Measurements from ENCODE around the gene COL9A1.

Gene COL9A1

DNA sequence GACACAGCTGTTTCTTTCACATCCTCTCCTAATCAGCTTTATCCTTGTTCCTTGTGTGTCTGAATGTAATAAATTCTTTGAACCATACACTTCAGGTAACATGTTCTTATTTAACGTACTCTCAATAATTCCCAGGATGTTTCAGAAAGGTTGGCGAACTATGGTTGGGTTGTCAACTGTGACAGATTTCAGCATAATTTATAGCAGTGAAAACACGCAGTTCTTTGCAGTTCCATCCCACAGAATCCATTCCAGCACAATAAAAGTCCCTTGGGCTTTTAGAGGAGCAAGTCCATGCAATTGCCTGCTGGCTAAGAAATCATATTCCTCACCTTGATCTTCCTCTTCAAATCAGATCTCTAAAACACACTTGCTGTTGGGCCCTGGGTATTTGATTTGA, 119.3 kb downstream of the COL9A1 start:
- Mint-ChIP-seq H3K36me3 (ENCODE audit: low read depth) (no peaks in the 10 kb centered on the region), H3K27ac (no peak overlapping the region), H3K9me3 (no peaks in the 10 kb centered on the region), H3K4me3 (no peak overlapping the region), H3K4me1 (ENCODE audit: low read depth) (no peaks in the 10 kb centered on the region), H3K27me3 (ENCODE audit: low read depth) (no peaks in the 10 kb centered on the region)

DNA sequence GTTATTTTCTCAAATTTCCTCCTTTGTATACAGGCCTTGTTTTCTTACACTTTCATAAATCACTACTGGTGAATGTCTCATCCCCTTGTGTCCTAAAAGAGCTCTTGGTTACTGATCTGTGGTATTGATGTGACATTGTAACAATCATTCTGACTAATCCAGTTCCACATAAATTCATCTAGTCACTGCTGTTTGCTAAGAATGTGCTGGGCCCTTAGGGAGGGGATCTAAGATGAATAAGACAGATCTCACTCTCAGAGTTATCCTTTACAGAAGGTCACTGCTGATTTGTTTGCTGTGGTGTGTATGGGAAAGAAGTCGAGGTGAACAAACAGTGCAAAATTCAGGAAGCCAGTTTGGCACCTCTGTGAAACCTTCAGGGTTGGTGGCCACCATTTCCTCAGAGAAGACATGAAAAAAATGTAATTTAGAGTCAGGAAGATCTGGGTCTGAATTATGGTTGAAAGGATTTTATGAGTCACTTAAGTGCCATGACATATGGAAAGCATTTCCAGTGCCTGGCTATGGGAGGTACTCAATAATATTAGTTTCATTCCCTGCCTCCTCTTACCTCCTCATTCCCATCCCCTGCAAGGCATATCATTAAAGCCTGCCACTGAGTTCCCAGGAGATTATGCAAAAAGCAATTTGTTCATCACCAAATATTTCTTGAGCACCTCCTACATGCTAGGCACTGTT, 121.8 kb downstream of the COL9A1 start:
- H3K36me3 Mint-ChIP-seq (ENCODE audit: low read depth) = no peaks in the 10 kb centered on the region
- no peak overlapping the region for H3K27ac Mint-ChIP-seq
- H3K4me1 Mint-ChIP-seq (ENCODE audit: low read depth) = no peaks in the 10 kb centered on the region
- H3K4me3 Mint-ChIP-seq = no peak overlapping the region
- no peaks in the 10 kb centered on the region for H3K27me3 Mint-ChIP-seq (ENCODE audit: low read depth)
- no peaks in the 10 kb centered on the region for H3K9me3 Mint-ChIP-seq

DNA sequence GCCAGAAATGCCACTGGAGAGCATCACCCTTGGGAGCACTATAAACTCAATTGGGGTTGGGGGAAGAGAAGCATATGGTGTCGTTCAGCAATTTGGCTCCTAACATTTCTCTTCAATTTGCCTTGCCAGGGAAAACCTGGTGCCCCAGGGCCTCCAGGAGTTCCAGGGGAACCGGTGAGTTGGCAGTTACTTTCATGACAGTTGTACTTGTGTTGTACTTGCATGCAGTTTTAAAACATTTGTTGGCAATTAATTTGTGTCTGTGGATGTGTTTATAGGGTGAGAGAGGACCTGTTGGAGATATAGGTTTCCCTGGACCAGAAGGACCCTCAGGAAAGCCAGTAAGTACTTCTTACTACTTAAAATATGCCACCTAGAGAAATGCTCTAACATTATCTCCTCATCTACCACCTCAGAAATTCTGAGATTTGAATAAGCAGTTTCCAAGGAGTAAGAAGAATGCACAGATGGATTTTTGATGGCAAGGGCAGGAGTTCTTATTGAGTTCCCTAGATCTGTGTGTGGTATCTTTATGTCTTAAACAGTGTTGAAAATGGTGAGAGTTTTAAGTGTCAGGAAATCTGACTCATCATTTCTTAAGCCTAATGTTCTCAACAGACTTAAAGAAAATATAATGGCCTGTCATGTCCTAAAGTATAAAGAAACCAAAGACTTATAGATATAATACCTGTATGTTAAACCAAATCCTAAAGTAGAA, 122.5 kb downstream of the COL9A1 start:
- H3K4me1 Mint-ChIP-seq (ENCODE audit: low read depth) = no peaks in the 10 kb centered on the region
- H3K36me3 Mint-ChIP-seq (ENCODE audit: low read depth) = no peaks in the 10 kb centered on the region
- H3K27me3 Mint-ChIP-seq (ENCODE audit: low read depth) = no peaks in the 10 kb centered on the region
- H3K27ac Mint-ChIP-seq = no peak overlapping the region
- no peak overlapping the region for H3K4me3 Mint-ChIP-seq
- no peaks in the 10 kb centered on the region for H3K9me3 Mint-ChIP-seq

DNA sequence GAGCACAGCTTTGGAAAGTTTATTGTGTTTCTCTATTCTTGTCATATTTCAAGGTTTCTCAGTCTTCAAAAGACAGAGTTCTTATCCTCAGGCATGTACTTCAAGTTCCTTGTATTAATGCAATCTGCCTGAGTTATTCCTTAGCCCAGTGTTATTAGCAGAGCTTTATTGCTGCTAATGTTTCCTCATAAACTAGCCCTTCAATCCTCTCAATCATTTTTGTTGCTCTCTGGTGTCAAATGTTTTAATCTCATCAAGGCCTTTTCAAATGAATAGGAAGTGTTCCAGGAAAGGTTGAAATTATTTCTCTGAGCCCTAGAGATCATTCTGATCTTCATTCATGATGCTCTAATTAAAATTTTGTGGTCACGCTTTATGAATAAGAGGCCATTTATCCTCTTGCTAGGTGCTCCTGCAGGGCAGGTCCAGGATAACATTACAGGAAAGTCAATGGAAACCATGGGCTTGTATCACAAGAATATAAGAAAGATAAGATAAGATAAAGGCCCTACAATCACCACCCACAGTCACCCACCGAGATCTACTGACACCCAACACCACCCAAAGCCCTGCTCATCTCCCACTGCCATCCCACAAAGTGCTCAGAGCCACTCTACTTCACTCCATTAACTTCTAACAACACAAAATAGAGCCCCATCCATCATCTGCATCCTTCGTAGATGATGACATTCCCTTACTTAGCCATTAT, 125.9 kb downstream of the COL9A1 start:
- no peak overlapping the region for H3K4me3 Mint-ChIP-seq
- peaks cover 3% of the 10 kb centered on the region for H3K27me3 Mint-ChIP-seq (ENCODE audit: low read depth)
- H3K27ac Mint-ChIP-seq = no peak overlapping the region
- no peaks in the 10 kb centered on the region for H3K4me1 Mint-ChIP-seq (ENCODE audit: low read depth)
- no peaks in the 10 kb centered on the region for H3K36me3 Mint-ChIP-seq (ENCODE audit: low read depth)
- H3K9me3 Mint-ChIP-seq = no peaks in the 10 kb centered on the region

DNA sequence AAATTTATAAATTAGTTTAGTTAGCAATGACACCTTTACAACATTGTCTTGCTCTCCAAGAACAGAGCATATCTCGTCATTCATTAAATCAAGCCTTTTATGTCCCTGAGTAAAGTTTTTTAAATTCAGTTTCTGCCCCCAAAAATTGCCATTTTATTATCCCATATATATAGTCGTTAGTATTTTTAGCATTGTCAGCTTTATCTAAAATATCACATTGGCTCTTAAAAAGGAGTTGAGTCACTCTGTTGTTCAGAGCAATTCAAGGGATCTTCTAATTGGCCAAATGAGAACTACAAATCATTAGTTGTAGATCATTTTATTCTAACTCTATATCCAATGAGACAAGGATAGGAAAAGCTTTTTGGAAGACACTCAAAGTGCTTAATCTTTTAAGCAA, 127.1 kb downstream of the COL9A1 start:
- H3K4me3 Mint-ChIP-seq = no peak overlapping the region
- no peak overlapping the region for H3K27ac Mint-ChIP-seq
- no peaks in the 10 kb centered on the region for H3K9me3 Mint-ChIP-seq
- no peaks in the 10 kb centered on the region for H3K4me1 Mint-ChIP-seq (ENCODE audit: low read depth)
- peaks cover 4% of the 10 kb centered on the region for H3K27me3 Mint-ChIP-seq (ENCODE audit: low read depth)
- H3K36me3 Mint-ChIP-seq (ENCODE audit: low read depth) = no peaks in the 10 kb centered on the region

DNA sequence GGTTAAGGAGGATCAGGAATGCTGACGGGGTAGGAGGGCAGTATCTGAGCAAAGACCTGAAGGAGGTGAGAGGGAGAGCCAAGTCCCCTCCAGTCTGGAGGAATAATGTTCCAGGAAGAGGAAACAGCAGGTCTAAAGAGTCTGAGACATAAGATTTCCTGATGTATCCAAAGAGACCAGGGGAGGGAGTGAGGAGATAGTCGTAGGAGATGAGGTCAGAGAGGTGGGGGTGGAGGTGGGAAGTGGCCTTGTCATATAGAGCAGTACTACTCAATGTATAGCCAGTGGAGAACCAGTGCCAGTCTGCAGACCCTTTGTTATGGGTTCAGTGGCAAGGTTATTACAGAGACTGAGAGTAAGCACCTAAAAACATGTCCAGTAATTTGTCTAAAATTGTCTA, 130.6 kb downstream of the COL9A1 start:
- peaks cover 4% of the 10 kb centered on the region for H3K27me3 Mint-ChIP-seq (ENCODE audit: low read depth)
- H3K36me3 Mint-ChIP-seq (ENCODE audit: low read depth) = no peaks in the 10 kb centered on the region
- no peaks in the 10 kb centered on the region for H3K9me3 Mint-ChIP-seq
- no peak overlapping the region for H3K27ac Mint-ChIP-seq
- no peak overlapping the region for H3K4me3 Mint-ChIP-seq
- no peaks in the 10 kb centered on the region for H3K4me1 Mint-ChIP-seq (ENCODE audit: low read depth)

DNA sequence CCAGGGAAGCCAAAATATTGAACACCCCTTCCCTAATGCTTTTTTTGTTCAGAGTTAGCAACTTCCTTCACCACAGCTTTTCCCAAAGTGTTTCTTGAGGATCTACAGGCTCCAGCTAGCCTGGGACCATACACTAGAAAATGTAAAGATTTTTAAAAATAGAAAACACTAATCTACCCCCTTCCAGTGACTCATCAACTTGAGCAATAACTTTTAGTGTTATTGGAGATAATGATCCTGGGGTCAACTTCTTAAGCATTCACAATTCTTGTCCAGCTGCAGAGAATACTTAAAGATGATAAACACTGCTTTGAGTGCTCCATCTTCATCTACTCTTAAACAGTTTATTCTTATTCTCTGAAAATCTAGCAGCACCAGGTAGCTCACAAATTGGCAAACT, 131.6 kb downstream of the COL9A1 start:
- no peaks in the 10 kb centered on the region for H3K9me3 Mint-ChIP-seq
- no peaks in the 10 kb centered on the region for H3K36me3 Mint-ChIP-seq (ENCODE audit: low read depth)
- H3K4me3 Mint-ChIP-seq = no peak overlapping the region
- H3K27me3 Mint-ChIP-seq (ENCODE audit: low read depth) = peaks cover 13% of the 10 kb centered on the region
- peaks cover 2% of the 10 kb centered on the region for H3K4me1 Mint-ChIP-seq (ENCODE audit: low read depth)
- no peak overlapping the region for H3K27ac Mint-ChIP-seq

DNA sequence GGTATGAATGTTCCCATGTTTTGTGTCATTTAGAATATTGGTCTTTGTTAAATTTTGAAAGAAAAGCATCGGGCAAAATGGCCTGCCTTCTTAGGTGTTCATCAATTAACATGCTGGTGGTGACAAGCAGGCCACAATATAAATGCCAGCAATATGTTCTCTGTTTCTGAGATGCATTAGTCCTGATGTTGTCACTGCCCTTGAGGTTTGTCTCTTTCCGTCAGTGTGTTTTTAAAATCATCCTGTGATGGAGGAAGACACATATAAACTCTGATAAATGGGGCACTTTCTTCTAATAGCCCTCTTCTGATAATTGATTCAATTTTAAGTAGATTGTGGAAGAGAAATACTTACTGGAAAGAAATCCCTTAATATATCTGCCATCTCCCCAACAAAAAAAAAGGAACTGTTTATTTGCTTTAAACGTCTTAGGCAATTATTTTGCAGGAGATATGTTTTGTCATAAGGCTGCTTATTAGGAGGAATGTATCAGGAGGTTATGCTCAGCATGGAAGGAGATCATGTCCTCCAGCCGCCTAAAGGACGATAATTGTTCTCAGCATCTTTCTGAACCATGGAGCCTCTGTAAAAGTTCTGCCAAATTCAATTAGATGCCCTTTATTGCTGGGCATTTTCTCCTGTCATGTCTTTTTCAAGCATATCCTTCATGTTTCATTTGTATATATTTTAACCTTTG, 134.1 kb downstream of the COL9A1 start:
- Mint-ChIP-seq H3K27me3 (ENCODE audit: low read depth) (peaks cover 25% of the 10 kb centered on the region), H3K9me3 (no peaks in the 10 kb centered on the region), H3K4me3 (no peak overlapping the region), H3K36me3 (ENCODE audit: low read depth) (no peaks in the 10 kb centered on the region), H3K4me1 (ENCODE audit: low read depth) (peaks cover 5% of the 10 kb centered on the region), H3K27ac (no peak overlapping the region)

Measured in T-helper 1 cell treated with Interleukin-12 subunit alpha and Interleukin-12 subunit beta and Interleukin-4 antibody, amounts not matched to agents 30 μg/mL and 1 μg/mL, for 36 hours (primary cell).